Measurements from ENCODE around the gene VWF. TPM values are rescaled to one million over a fixed set of nuclear protein-coding genes. Genes with fewer than 3 reads are reported as not detected.

Gene VWF
- total RNA-seq, 1 experiment from 2014 or later: under 0.01 TPM

GRCh38 chr12:5985471-5985870, 139.0 kb downstream of the VWF start:
- no peak for DNase-seq (ENCODE audit: low read depth)

- no peak for DNase-seq (ENCODE audit: low read depth)
Measured at GRCh38 chr12:5984873-5985272, 139.6 kb downstream of the VWF start.

- no peak for DNase-seq (ENCODE audit: low read depth)
Measured at GRCh38 chr12:5982106-5982505, 142.4 kb downstream of the VWF start.

GRCh38 chr12:5977556-5977955, 146.9 kb downstream of the VWF start:
- no peak for DNase-seq (ENCODE audit: low read depth)

- DNase-seq (ENCODE audit: low read depth): no peak
Measured at GRCh38 chr12:5976711-5977110, 147.8 kb downstream of the VWF start.

- DNase-seq (ENCODE audit: low read depth): no peak
Measured at GRCh38 chr12:5976196-5976595, 148.3 kb downstream of the VWF start.

- no peak for DNase-seq (ENCODE audit: low read depth)
Measured at GRCh38 chr12:5973461-5974115, 150.9 kb downstream of the VWF start.

- DNase-seq (ENCODE audit: low read depth): no peak
Measured at GRCh38 chr12:5972387-5972786, 152.1 kb downstream of the VWF start.

GRCh38 chr12:5971194-5971850, 153.1 kb downstream of the VWF start:
- no peak for DNase-seq (ENCODE audit: low read depth)

- no peak for DNase-seq (ENCODE audit: low read depth)
Measured at GRCh38 chr12:5969974-5970690, 154.3 kb downstream of the VWF start.

- no peak for DNase-seq (ENCODE audit: low read depth)
Measured at GRCh38 chr12:5969156-5969973, 155.1 kb downstream of the VWF start.

- DNase-seq (ENCODE audit: low read depth): no peak
Measured at GRCh38 chr12:5967645-5968415, 156.6 kb downstream of the VWF start.

GRCh38 chr12:5966486-5967095, 157.9 kb downstream of the VWF start:
- no peak for DNase-seq (ENCODE audit: low read depth)

GRCh38 chr12:5965950-5966383, 158.5 kb downstream of the VWF start:
- peak; percentile 36 for DNase-seq (ENCODE audit: low read depth)

GRCh38 chr12:5964913-5965900, 159.3 kb downstream of the VWF start:
- no peak for DNase-seq (ENCODE audit: low read depth)

- no peak for DNase-seq (ENCODE audit: low read depth)
Measured at GRCh38 chr12:5963515-5963914, 161.0 kb downstream of the VWF start.

- no peak for DNase-seq (ENCODE audit: low read depth)
Measured at GRCh38 chr12:5960783-5961182, 163.7 kb downstream of the VWF start.

- no peak for DNase-seq (ENCODE audit: low read depth)
Measured at GRCh38 chr12:5956987-5957386, 167.5 kb downstream of the VWF start.

- DNase-seq (ENCODE audit: low read depth): no peak
Measured at GRCh38 chr12:5954661-5955060, 169.8 kb downstream of the VWF start.

Measured in RPMI7951 (cell line).